ENCODE results near the gene ADAMTS6.
A peak's percentile ranks its signal among the peaks of the same experiment; 100 is the strongest.
"Not testable (repeated sequence)": the region's sequence is repeated elsewhere in the genome, so short reads cannot be mapped to it uniquely, and the experiment has no call there.

Gene ADAMTS6, protein sequence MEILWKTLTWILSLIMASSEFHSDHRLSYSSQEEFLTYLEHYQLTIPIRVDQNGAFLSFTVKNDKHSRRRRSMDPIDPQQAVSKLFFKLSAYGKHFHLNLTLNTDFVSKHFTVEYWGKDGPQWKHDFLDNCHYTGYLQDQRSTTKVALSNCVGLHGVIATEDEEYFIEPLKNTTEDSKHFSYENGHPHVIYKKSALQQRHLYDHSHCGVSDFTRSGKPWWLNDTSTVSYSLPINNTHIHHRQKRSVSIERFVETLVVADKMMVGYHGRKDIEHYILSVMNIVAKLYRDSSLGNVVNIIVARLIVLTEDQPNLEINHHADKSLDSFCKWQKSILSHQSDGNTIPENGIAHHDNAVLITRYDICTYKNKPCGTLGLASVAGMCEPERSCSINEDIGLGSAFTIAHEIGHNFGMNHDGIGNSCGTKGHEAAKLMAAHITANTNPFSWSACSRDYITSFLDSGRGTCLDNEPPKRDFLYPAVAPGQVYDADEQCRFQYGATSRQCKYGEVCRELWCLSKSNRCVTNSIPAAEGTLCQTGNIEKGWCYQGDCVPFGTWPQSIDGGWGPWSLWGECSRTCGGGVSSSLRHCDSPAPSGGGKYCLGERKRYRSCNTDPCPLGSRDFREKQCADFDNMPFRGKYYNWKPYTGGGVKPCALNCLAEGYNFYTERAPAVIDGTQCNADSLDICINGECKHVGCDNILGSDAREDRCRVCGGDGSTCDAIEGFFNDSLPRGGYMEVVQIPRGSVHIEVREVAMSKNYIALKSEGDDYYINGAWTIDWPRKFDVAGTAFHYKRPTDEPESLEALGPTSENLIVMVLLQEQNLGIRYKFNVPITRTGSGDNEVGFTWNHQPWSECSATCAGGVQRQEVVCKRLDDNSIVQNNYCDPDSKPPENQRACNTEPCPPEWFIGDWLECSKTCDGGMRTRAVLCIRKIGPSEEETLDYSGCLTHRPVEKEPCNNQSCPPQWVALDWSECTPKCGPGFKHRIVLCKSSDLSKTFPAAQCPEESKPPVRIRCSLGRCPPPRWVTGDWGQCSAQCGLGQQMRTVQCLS (N-terminal part only)
- long read RNA-seq, donor 1: 0 reads
- long read RNA-seq, donor 2: 0 reads
- long read RNA-seq, donor 3: 0 reads
- long read RNA-seq, donor 4: 0 reads
- long read RNA-seq, donor 5: 0 reads
- long read RNA-seq, donor 6: 0 reads
- long read RNA-seq, donor 7: 0 reads
- long read RNA-seq, donor 8: 0 reads

DNA sequence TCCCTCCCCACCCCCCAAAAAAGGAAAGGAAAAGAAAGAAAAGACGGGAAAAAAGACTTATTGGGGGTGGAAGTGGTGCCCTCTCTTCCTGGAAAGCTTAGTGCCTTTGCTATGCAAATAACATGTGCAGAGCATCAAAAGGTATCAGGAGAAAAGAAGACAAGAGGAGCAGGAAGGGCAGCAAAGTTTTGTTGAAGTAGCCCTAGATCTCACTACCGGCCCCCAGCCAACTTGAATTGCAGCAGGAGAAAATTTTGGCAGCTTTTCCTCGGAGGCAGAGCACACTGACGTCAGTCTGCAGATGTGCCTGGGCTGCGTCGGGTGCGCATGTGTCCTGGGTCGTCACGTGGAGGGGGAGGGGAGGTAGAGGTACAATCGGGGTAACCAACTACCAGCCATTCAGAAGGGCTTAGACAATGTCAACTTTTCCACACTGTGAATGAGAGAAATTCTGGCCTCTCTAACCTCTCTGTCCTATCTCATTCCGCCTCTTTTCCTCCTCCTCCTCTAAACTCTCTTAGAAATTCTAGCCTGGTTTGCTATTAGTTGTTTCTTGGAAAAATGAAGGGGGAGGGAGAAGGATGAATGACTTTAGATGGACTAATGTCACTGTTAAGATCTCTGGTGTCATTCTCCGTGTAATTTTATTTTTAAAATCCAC is at the start of gene ADAMTS6:
ADAMTS6 (minus strand) TSS at position 286 of the 661 bp plus-strand sequence. CDS start 8,247 bp downstream, outside the sequence.
- DNase-seq: peak; percentile 80

DNA sequence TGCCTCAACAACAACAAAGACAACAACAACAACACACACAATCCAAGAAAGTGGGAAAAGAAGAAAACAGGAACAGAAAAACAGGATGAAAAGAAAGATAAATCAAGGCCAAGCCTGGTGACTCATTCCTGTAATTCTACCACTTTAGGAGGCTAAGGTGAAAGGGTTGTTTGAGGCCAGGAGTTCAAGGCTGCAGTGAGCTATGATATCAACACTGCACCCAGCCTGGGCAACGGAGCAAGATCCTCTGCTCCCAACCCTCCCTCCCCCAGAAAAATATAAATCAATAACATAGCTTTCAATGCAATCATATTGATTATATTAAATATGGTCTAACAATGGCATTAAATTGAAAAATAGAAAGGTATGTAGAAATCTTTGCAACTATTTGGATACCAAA is 49.2 kb upstream of the ADAMTS6 start:
- DNase-seq: no peak

DNA sequence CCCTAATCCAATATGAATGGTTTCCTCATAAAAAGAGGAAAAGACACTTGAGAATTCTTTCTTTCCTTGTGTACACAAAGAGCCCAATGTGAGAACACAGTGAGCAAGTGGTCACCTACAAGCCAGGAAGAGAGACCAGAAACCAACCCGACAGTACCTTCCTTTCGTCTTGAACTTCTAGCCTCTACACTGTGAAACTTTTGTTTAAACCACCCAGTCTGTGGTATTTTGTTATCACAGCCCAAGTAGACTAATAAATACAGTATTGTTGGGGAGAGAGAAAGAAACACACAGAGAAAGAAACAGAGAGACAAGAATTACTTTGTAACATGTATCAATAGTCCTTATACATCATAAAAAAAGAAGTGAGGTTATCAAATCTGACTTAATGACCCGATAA is 44.0 kb upstream of the ADAMTS6 start:
- DNase-seq: no peak

DNA sequence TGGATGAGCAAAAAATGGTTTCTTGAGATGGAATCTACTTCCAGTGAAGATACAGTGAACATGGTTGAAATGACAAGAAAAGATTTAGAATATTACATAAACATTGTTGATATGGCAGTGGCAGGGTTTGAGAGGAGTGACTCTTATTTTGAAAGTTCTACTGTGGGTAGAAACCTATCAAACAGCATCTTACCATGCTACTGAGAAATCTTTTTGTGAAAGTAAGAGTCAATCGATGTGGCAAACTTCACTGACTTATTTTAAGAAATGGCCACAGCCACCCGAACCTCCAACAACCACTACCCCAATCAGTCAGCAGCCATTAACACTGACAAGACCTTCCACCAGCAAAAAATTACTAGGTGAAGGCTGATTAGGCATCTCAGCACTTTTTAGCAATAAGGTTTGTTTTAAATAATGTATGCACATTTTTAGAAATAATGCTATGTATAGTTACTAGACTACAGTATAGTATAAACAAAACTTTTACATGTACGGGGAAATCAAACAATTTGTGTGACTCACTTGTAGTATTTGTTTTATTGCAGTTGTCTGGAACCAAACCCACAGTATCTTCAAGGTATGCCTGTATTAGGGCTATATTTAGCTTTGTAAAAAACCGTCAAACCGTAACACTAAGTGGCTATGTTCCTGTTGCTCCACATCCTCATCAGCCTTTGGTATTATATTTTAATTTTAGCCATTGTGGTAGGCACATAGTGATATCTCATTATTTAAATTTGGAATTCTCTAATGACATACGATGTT is 30.6 kb upstream of the ADAMTS6 start:
- DNase-seq: no peak

DNA sequence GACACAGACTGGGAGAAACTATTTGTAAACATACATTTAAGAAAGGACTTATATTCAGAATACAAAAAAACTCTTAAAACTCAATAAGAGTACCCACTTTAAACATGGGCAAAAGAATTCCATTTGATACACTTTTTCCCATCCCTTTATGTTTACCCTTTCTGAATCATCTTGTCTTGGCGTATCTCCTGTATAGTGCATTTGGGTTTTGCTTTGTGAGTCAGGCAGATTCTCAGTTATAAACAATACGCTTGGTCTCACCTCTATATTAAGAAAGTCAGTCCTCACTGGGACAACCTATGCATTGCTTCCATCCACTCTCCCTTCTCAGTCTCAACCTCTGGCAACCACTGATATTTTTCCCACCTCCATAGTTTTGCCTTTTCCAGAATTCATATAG is 27.3 kb upstream of the ADAMTS6 start:
- DNase-seq: no peak

DNA sequence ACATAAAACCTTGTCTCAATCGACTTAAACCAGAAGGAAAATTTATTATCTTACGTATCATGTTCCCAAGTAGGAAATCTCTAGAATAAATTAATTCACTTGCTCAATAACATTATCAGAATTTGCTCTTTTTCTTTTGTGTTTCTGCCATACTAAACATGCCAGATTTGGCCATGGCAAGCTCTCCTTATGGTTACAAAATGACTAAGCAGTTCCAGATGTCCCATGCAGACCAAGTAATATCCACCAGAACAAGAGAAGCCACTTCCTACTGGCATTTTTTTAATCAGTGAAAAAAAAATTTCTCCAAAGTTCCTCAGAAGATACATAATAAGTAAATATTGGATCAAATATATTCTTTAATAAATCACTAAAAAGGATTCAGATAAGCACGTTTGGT is 25.2 kb upstream of the ADAMTS6 start:
- DNase-seq: no peak

DNA sequence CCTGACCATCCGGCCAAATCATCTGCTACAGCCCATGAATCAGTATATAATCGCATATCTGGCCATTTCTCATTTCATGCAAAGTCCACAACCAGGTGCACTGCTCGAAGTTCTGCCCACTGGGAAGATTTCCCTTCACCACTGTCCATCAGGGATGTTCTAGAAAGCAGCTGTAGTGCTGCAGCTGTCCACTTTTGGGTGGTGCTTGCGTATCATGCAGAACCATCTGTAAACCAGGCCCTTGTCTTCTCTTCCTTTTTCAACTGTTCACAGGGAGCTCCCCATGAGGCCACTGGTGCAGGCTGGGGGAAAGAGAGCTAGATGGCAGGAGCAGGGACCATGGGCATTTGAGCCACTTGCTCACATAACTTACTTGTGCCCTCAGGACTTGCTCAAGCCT is 7.4 kb upstream of the ADAMTS6 start:
- DNase-seq: no peak

DNA sequence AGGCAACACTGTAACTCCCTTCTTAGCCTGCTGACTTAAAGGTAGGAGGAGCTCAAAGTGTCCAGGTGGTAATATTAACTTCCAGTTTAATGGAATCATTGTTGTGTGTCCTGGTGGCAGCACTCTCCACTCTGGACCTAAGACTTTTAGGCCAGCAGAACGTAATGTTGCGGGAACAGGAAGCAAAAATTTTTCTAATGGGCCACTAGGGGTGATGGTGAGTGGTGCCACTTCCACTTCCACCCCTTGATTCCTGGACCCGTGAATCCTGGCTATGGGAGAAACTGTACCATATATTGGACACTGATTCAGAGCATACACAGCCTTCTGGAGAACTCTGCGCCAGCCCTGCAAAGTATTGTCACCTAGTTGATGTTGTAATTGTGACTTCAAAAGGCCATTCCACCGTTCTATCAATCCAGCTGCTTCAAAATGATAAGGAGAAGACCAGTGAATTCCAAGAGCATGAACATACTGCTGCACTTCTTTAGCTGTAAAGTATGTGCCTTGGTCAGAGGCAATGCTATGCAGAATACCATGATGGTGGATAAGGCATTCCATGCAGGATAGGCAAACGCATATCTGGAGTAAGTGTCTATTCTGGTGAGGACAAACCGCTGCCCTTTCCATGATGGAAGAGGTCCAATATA is 6.4 kb upstream of the ADAMTS6 start:
- not testable (repeated sequence) for DNase-seq

DNA sequence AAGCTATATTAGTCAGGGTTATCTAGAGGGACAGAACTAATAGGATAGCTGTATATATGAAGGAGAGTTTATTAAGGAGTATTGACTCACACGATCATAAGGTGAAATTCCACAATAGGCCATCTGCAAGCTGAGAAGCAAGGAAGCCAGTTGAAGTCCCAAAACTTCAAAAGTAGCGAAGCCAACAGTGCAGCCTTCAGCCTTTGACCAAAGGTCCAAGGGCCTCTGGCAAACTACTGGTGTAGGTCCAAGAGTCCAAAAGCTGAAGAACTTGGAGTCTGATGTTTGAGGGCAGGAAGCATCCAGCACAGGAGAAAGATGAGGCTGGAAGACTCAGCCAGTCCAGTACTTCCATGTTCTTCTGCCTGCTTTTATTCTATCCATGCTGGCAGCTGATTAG is 5.1 kb upstream of the ADAMTS6 start:
- not testable (repeated sequence) for DNase-seq

DNA sequence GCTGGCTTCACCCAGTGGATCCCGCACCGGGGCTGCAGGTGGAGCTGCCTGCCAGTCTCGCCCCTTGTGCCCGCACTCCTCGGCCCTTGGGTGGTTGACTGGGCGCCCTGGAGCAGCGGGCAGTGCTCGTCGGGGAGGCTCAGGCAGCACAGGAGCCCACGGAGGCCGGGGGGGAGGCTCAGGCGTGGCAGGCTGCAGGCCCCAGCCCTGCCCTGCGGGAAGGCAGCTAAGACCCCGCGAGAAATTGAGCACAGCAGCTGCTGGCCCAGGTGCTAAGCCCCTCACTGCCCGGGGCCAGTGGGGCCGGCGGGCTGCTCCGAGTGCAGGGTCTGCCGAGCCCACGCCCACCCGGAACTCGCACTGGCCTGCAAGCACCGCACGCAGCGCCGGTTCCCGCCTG is 3.7 kb upstream of the ADAMTS6 start:
- DNase-seq: no peak

DNA sequence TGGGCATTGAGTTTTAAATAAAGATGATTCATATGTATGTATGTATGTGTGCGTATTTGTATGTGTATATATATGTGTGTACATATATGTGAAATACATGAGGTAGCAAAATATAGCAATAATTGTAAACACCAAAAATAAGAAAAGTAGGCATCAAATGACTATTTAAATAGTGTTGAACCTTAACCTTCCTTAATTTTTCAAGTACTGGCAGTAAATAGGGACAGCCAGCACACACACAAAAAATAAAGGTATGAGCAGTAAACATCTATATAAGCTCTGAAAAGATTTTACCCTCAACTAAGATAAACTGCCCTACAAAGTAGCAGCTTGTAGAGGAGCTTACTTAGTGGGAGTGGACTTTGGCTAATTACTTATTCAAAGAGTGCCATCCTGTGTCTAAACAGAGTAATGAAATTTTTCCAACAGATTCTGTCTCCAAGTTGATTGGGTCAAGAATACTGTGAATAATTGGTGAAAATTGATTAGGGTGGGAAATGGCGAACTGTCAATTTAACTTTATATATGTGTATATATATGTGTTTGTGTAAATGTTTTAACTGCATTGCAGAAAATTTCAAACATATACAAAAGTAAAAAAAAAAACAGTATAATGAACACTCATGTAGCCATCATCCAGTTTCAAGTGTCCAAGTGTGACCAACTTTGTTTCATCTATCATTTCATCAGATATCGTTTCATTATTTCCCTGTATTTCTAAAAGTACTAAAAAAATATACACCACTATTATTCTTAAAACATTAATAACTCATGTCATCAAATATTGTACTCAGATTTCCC is 2.0 kb upstream of the ADAMTS6 start:
- peak; percentile 17 for DNase-seq

DNA sequence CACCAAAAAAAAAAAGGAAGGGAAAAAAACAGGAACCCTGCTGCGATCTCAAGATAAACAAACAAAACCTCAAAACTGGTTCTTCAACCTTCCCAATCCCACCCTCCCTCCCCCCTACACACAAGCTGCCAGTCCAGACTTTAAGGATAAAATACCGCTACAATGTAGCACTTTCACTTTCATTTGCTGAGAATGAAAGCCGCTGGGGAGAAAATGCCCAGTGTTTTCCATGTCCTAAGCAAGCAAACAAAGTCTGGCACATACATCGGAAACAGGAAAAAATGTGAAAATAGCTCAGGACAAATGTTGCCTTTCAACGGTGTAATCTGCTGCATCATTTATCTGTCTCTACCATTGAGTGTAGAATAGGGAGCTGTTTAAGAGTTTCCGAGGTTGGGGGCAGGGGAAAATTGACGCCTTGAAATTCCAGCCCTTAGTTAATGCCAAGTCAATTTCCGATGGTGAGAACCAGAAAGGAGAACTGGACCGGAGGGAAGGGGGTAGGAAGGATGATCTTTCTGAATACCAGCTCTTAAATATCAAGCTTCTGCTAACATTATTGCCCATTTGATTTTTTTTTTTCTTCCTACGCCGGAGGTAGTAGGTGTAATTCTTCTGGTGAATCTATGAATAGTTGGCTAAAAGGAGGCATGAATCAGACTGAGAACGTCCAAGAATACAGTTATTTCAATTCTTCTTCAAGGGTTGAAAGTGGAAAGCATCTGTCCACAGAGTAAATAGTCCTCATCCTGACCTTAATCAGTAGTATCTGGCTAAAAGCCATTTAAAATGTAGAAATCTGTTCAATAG is 1.2 kb upstream of the ADAMTS6 start:
- peak; percentile 67 for DNase-seq

DNA sequence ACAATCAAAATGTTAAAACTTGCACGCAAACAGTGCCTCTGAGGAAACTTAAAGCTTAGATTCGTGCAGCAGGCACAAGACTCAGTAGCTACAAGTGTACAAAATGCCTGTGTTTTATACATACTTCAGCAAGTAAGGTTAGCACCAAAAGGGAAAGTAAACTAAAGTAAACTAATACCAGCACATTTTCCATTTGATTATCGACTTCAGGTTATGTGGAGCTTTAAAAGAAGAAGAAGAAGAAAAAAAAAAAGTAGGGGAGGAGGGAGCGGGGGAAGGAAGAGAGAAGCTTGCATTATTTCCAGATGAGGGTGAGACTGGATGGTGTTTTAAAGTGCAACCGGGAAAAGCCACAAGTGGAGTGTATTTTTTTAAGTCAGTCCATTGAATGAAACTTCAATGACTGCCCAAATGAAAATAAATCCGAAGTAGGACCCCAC is 596 bp upstream of the ADAMTS6 start:
- DNase-seq: peak; percentile 65

DNA sequence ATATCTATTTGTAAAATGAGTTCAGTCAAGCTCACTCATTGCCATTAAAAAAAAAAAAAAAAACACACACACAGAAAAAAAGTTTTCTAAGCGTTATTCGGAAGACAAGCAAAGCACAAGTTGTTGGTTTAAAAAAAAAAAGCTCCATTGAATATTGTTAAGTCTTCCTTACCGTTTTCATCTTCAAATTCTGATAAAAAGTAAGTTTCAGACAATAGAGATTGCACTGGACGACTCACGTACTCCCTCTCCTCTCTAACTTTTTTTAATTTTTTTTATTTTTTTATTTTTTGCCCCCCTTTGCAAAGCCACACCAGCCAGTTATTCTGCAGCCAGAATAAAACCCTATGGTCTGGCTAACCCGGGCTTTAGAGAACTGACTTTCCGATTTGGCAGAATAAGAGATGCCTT is 544 bp downstream of the ADAMTS6 start:
- no peak for DNase-seq

DNA sequence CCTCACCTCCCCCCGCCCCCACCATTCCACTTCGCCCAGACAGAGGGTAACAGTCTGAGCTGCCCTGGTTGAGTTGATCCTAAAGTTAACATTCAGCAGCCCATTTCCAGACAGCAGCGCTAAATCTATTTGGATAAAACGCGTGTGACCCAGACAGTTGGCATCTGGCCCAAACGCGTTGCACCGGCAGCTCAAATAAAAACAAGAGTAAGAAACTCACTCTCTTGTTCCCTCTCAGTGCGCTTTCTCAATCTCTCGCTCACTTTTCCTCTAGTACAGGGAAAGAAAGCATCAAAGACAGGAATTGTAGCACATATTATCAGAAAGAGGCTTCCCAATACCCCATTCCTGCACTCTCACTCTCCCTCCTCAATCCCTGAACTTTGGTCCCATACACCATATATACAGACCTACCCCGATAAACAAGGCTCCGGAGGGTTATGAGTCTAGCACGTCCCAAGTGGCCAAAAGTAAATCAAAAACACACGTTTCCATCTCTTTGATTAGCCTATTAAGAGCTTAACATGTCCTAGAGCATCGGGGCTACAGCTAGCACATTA is 1.3 kb downstream of the ADAMTS6 start:
- DNase-seq: peak; percentile 56

DNA sequence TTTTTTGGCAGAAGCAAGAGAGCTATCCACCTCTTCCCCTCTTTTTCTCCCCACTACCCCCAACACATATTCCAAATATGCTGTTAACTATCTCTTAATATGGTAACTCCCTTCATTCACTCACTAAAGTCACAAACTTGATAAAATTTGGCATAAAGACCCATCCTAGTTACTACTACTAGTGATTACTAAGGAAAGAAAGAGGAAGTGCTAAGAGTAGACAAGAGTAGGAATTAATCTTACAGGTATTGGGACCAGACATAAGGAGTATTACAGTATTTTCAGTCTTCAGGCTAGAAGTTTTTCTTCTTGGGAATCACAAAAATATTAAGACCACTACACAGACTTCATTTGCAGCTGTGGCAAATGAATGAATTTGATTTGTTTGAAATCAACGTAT is 2.2 kb downstream of the ADAMTS6 start:
- DNase-seq: no peak

DNA sequence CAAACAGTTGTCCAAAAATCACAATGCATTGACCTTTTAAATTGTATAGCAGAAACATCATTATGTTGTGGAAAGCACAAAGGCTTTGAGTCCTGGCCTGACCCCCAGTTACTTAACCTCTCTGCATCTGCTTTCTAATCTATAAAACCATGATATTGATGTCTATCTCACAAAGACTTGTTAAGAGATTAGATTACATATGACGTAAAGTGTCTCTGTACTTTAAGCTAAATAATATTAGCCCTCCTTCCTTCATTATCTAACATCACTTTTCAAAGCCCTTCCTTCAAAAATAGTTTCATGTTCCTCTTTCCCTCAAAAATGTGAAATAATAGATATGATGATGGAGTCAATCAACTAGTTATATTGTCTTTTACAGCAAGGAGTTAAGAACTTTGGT is 3.4 kb downstream of the ADAMTS6 start:
- DNase-seq: no peak

DNA sequence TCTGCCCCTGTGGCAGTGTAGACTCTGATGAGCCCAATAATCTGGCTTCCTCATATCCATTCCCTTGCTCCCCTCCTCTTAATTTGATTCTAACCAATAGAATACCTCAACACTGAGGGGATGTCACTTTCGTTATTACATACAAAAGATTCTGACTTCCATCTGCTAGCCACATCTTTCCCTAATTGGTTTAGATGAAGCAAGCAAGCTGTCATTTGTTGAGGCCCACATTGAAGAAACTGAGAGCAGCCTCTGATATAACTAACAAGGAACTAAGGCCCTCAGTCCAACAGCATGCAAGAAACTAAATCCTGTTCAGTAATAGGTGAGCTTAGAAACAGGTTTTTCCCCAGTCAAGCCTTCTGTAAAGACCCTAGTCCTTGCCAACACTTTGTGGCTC is 5.8 kb downstream of the ADAMTS6 start:
- no peak for DNase-seq

DNA sequence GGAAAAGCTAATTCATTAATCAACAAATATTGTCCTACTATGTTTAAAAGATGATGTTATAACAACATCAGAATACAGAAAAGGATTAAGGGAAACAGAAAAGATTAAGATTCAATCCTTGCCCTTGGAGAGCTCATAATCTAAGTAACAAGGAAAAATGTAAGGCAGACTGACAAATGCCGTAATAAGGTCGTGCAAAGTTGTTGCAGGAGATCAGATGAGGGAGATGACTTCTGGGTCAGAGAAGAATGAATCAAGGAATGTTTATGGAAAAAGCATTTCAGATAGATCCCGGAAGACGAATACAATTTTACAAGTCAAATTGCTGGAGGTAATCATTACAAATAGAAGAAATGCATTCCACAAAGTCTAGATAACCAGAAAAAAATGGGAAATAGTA is 6.4 kb downstream of the ADAMTS6 start:
- no peak for DNase-seq
